ENCODE measurements around the gene CRCP.
"Not testable (repeated sequence)": the region's sequence is repeated elsewhere in the genome, so short reads cannot be mapped to it uniquely, and the experiment has no call there.

CRCP gene

GRCh38 chr7:66114743-66115649 lies at the start of gene CRCP:
CRCP (plus strand) TSS chr7:66114847; CDS start chr7:66114963, 116 bp downstream.
- peaks cover 20 to 21% of the 10 kb centered on the region in 2 experiments for H3K4me1 ChIP-seq (ENCODE audit: control insufficient read depth in 1 of 2, insufficient read depth in 1 of 2, low read depth in 1 of 2, low read length in 1 of 2)
- H3K27ac ChIP-seq, result peak within 1 kb of the TSS; percentile 96
- no peaks in the 10 kb centered on the region for H3K27me3 ChIP-seq
- H3K4me3 ChIP-seq (ENCODE audit: low read depth in 1 of 2, low read length in 1 of 2), result peak within 1 kb of the TSS; percentile 87 to 99
- TF ChIP-seq, protein P1, sequence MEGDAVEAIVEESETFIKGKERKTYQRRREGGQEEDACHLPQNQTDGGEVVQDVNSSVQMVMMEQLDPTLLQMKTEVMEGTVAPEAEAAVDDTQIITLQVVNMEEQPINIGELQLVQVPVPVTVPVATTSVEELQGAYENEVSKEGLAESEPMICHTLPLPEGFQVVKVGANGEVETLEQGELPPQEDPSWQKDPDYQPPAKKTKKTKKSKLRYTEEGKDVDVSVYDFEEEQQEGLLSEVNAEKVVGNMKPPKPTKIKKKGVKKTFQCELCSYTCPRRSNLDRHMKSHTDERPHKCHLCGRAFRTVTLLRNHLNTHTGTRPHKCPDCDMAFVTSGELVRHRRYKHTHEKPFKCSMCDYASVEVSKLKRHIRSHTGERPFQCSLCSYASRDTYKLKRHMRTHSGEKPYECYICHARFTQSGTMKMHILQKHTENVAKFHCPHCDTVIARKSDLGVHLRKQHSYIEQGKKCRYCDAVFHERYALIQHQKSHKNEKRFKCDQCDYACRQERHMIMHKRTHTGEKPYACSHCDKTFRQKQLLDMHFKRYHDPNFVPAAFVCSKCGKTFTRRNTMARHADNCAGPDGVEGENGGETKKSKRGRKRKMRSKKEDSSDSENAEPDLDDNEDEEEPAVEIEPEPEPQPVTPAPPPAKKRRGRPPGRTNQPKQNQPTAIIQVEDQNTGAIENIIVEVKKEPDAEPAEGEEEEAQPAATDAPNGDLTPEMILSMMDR (IDR thresholded peaks at IDR 0.05), result no peak
- no peaks in the 10 kb centered on the region for H3K9me3 ChIP-seq
- no peaks in the 10 kb centered on the region for H3K36me3 ChIP-seq

DNA sequence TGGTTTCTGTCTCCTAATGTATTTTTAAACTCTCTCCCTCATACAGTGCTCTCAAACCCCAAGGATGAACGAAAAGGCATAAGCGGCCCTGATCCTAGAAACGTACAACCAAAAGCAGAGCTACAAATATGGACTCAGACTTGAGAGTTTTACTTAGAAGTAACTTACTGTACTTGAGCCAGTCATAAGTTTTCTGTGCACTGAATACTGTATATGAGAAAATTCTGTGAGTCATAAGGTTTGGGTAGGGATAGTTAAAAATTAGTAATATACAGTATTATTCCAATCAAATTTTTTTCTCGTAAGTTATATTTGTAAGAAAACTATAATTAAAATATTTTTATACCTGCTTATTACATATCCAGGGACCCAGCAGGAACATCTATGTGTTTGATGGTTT lies 44.9 kb upstream of the CRCP start:
- H3K9me3 ChIP-seq, result no peaks in the 10 kb centered on the region

DNA sequence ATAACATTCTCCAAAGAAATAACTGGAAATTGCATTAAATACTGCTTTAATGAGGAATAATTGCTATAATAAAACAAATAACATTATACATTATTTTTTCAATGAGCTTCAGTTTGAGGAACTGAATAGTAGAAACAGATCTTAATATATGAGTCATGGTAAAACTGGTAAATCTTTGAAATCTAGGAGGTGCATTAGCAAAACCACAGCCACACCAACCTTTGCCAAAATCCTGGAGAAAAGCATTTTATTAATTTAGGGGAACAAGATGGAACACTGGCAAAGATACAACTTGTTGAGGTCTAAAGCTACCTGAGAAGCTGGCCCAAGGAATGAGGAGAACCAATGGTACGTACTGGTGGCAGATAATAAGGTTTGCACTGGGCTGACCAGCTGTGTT lies 44.4 kb upstream of the CRCP start:
- no peaks in the 10 kb centered on the region for H3K27me3 ChIP-seq
- H3K4me1 ChIP-seq (ENCODE audit: control insufficient read depth in 1 of 2, insufficient read depth in 1 of 2, low read depth in 1 of 2, low read length in 1 of 2), result peaks cover 2% of the 10 kb centered on the region in 2 experiments
- TF ChIP-seq, protein P1 (IDR thresholded peaks at IDR 0.05), result no peak
- no peaks in the 10 kb centered on the region for H3K36me3 ChIP-seq
- no peak overlapping the region for H3K27ac ChIP-seq
- no peak overlapping the region for H3K4me3 ChIP-seq (ENCODE audit: low read depth in 1 of 2, low read length in 1 of 2)
- H3K9me3 ChIP-seq, result no peaks in the 10 kb centered on the region

More for the DNA sequence above, 44.9 kb upstream of the CRCP start:
- Histone ChIP-seq H3K36me3 (no peaks in the 10 kb centered on the region), H3K4me1 (ENCODE audit: control insufficient read depth in 1 of 2, insufficient read depth in 1 of 2, low read depth in 1 of 2, low read length in 1 of 2) (no peaks in the 10 kb centered on the region), H3K4me3 (ENCODE audit: low read depth in 1 of 2, low read length in 1 of 2) (no peak overlapping the region), H3K27ac (no peak overlapping the region), H3K27me3 (no peaks in the 10 kb centered on the region)
- TF ChIP-seq, protein P1 (IDR thresholded peaks at IDR 0.05), result no peak

- H3K27me3 ChIP-seq, H3K9me3 ChIP-seq: not testable (repeated sequence)
- H3K4me1 ChIP-seq (ENCODE audit: control insufficient read depth in 1 of 2, insufficient read depth in 1 of 2, low read depth in 1 of 2, low read length in 1 of 2), result peaks cover 16 to 17% of the 10 kb centered on the region in 2 experiments
These were observed 42.4 kb upstream of the CRCP start for GRCh38 chr7:66072208-66072607.

GRCh38 chr7:66075590-66076461 lies 38.8 kb upstream of the CRCP start, which contains the start of gene ASL:
ASL (plus strand) TSS chr7:66075819; CDS start chr7:66076082, 263 bp downstream.
- Histone ChIP-seq H3K27ac (peak within 1 kb of the TSS; percentile 84), H3K36me3 (peaks cover 13% of the 10 kb centered on the region), H3K9me3 (no peaks in the 10 kb centered on the region), H3K4me1 (ENCODE audit: control insufficient read depth in 1 of 2, insufficient read depth in 1 of 2, low read depth in 1 of 2, low read length in 1 of 2) (peaks cover 16 to 17% of the 10 kb centered on the region in 2 experiments), H3K4me3 (ENCODE audit: low read depth in 1 of 2, low read length in 1 of 2) (peak within 1 kb of the TSS; percentile 88 to 98), H3K27me3 (no peaks in the 10 kb centered on the region)
- TF ChIP-seq, protein P1 (IDR thresholded peaks at IDR 0.05), result peak; percentile 55

More at GRCh38 chr7:66072208-66072607, 42.4 kb upstream of the CRCP start:
- H3K27ac ChIP-seq; H3K36me3 ChIP-seq; H3K4me3 ChIP-seq (ENCODE audit: low read depth in 1 of 2, low read length in 1 of 2): not testable (repeated sequence)
